ENCODE results near the gene ALDH1A1.
"Not testable (repeated sequence)": the region's sequence is repeated elsewhere in the genome, so short reads cannot be mapped to it uniquely, and the experiment has no call there.

The ALDH1A1 gene

DNA sequence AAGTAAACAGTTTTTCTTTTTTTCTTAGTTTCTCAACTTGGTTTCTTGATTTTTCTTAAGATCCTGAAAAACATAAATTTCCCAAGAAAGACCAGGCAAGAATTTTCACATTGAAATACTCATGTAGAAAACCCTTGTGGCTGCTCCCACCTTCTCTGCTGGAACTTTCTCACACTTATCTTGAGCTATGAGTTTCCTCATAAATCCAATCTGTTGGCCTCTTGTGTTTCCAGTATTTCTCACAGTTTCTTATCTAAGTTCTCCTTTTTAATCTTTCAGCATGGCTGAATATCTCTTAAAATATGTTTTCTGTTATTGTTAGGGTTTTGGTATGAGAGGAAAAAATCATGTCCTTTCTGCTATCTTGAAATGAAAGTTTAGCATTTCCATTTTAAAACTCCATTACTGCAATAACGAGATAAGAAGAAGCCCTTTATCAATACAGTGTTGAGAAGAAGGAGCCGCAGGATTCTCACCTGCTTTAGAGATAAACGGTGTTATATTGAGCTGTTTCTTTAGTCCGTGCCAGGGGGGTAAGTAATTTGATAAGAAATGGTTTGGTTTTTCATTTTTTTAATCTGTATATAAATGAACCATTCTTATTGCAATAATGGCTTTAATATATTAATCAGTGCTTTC, 89.3 kb downstream of the ALDH1A1 start:
- no peak for ATAC-seq
- TF ChIP-seq RARB (CRISPR knock-in tag; IDR thresholded peaks at IDR 0.05) = no peak
- TF ChIP-seq ISL1 (CRISPR knock-in tag; IDR thresholded peaks at IDR 0.05) = no peak
- TF ChIP-seq ZNF8 (CRISPR knock-in tag; IDR thresholded peaks at IDR 0.05) = no peak
- TF ChIP-seq ZC3H10 (CRISPR knock-in tag; IDR thresholded peaks at IDR 0.05) = no peak
- TF ChIP-seq, protein P1, sequence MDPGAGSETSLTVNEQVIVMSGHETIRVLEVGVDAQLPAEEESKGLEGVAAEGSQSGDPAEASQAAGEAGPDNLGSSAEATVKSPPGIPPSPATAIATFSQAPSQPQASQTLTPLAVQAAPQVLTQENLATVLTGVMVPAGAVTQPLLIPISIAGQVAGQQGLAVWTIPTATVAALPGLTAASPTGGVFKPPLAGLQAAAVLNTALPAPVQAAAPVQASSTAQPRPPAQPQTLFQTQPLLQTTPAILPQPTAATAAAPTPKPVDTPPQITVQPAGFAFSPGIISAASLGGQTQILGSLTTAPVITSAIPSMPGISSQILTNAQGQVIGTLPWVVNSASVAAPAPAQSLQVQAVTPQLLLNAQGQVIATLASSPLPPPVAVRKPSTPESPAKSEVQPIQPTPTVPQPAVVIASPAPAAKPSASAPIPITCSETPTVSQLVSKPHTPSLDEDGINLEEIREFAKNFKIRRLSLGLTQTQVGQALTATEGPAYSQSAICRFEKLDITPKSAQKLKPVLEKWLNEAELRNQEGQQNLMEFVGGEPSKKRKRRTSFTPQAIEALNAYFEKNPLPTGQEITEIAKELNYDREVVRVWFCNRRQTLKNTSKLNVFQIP (CRISPR knock-in tag; IDR thresholded peaks at IDR 0.05; ENCODE audit: borderline replicate concordance, low read depth) = no peak
- TF ChIP-seq ZNF565 (CRISPR knock-in tag; conservative IDR thresholded peaks at IDR 0.05; ENCODE audit: low read depth) = no peak
- TF ChIP-seq GLIS3 (CRISPR knock-in tag; IDR thresholded peaks at IDR 0.05) = no peak
- TF ChIP-seq SNAI2 (CRISPR knock-in tag; IDR thresholded peaks at IDR 0.05) = no peak
- no peak for TF ChIP-seq OSR1 (CRISPR knock-in tag; IDR thresholded peaks at IDR 0.05)
- TF ChIP-seq, protein P2, sequence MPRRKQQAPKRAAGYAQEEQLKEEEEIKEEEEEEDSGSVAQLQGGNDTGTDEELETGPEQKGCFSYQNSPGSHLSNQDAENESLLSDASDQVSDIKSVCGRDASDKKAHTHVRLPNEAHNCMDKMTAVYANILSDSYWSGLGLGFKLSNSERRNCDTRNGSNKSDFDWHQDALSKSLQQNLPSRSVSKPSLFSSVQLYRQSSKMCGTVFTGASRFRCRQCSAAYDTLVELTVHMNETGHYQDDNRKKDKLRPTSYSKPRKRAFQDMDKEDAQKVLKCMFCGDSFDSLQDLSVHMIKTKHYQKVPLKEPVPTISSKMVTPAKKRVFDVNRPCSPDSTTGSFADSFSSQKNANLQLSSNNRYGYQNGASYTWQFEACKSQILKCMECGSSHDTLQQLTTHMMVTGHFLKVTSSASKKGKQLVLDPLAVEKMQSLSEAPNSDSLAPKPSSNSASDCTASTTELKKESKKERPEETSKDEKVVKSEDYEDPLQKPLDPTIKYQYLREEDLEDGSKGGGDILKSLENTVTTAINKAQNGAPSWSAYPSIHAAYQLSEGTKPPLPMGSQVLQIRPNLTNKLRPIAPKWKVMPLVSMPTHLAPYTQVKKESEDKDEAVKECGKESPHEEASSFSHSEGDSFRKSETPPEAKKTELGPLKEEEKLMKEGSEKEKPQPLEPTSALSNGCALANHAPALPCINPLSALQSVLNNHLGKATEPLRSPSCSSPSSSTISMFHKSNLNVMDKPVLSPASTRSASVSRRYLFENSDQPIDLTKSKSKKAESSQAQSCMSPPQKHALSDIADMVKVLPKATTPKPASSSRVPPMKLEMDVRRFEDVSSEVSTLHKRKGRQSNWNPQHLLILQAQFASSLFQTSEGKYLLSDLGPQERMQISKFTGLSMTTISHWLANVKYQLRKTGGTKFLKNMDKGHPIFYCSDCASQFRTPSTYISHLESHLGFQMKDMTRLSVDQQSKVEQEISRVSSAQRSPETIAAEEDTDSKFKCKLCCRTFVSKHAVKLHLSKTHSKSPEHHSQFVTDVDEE (CRISPR knock-in tag; IDR thresholded peaks at IDR 0.05) = no peak
- TF ChIP-seq TCF4 (CRISPR knock-in tag; IDR thresholded peaks at IDR 0.05; ENCODE audit: borderline replicate concordance) = no peak
- no peak for TF ChIP-seq TOX (CRISPR knock-in tag; IDR thresholded peaks at IDR 0.05; ENCODE audit: borderline replicate concordance)
- TF ChIP-seq ARNTL (CRISPR knock-in tag; IDR thresholded peaks at IDR 0.05; ENCODE audit: borderline replicate concordance, low read depth) = no peak
- no peak for TF ChIP-seq ESRRG (CRISPR knock-in tag; IDR thresholded peaks at IDR 0.05)
- TF ChIP-seq CSDC2 (CRISPR knock-in tag; IDR thresholded peaks at IDR 0.05) = no peak
- TF ChIP-seq, protein P3, sequence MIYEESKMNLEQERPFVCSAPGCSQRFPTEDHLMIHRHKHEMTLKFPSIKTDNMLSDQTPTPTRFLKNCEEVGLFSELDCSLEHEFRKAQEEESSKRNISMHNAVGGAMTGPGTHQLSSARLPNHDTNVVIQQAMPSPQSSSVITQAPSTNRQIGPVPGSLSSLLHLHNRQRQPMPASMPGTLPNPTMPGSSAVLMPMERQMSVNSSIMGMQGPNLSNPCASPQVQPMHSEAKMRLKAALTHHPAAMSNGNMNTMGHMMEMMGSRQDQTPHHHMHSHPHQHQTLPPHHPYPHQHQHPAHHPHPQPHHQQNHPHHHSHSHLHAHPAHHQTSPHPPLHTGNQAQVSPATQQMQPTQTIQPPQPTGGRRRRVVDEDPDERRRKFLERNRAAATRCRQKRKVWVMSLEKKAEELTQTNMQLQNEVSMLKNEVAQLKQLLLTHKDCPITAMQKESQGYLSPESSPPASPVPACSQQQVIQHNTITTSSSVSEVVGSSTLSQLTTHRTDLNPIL (CRISPR knock-in tag; IDR thresholded peaks at IDR 0.05; ENCODE audit: low read depth) = no peak
- TF ChIP-seq, protein P4, sequence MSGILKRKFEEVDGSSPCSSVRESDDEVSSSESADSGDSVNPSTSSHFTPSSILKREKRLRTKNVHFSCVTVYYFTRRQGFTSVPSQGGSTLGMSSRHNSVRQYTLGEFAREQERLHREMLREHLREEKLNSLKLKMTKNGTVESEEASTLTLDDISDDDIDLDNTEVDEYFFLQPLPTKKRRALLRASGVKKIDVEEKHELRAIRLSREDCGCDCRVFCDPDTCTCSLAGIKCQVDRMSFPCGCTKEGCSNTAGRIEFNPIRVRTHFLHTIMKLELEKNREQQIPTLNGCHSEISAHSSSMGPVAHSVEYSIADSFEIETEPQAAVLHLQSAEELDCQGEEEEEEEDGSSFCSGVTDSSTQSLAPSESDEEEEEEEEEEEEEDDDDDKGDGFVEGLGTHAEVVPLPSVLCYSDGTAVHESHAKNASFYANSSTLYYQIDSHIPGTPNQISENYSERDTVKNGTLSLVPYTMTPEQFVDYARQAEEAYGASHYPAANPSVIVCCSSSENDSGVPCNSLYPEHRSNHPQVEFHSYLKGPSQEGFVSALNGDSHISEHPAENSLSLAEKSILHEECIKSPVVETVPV (CRISPR knock-in tag; IDR thresholded peaks at IDR 0.05) = no peak

DNA sequence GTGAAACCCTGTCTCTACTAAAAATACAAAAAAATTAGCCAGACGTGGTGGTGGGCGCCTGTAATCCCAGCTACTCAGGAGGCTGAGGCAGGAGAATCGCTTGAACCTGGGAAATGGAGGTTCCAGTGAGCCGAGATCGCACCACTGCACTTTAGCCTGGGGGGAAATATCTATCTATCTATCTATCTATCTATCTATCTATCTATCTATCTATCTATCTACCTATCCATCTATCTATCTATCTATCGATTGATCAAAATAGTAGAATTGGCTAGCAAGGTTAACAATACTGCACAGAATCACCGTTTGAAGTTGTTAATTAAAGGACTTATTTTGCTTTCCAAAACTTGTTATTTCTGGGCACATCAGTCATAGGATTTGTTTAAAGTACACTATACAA, 90.1 kb downstream of the ALDH1A1 start:
- not testable (repeated sequence) for ATAC-seq

DNA sequence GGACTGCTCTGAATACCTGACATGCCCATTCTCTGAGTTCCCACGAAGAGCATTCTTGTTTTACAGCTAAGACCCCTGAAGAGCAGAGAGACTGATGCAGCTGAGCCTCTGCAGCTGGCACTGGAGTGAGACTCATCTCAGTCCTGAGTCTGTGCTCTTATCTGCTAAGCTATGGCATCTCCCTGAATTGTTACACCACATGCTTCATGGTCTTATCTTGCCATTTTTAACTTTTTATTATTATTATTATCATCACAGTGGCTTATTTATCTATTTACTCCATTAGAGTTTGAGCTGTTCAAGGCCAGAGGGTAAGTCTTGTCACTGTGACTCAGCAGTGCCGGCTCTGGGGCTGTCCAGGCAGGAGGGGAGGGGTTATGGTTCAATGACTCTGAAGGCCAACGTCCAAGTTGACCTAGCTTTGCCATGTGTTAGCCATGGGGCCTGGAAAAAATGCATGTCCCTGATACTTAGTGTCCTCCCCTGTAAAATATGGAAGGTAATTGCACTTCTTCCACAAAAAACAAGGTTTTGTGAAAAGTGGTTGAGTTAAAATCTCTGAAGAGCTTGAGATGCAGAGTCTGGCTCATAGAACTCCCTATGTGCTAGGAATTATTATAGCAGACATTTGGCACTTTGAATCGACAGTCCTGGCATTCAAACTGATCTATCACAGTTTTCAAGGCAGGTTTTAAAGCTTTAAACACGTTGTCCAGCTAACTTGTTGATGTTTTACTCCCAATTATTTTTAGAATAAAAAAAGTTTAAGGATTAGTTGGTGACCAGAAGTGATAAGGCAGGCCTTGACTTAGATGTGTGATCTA, 94.6 kb downstream of the ALDH1A1 start:
- TF ChIP-seq, protein P1 (CRISPR knock-in tag; IDR thresholded peaks at IDR 0.05; ENCODE audit: borderline replicate concordance, low read depth) = no peak
- TF ChIP-seq, protein P4 (CRISPR knock-in tag; IDR thresholded peaks at IDR 0.05) = no peak
- TF ChIP-seq ARNTL (CRISPR knock-in tag; IDR thresholded peaks at IDR 0.05; ENCODE audit: borderline replicate concordance, low read depth) (no peak), SNAI2 (CRISPR knock-in tag; IDR thresholded peaks at IDR 0.05) (no peak)
- TF ChIP-seq, protein P3 (CRISPR knock-in tag; IDR thresholded peaks at IDR 0.05; ENCODE audit: low read depth) = no peak
- no peak for ATAC-seq
